Fibroblast of lung (primary cell): Measurements from ENCODE around the gene TTLL11. TPM values are rescaled to one million over a fixed set of nuclear protein-coding genes. Genes with fewer than 3 reads are reported as not detected.

Experiments used
- DNase-seq, 2 donors: peaks; one replicate each; pipeline versions ENCODE4 v3.0.0 to v3.0.0-alpha.2; 2010; ENCODE audit warnings: low read depth in 2 of 2
- H2AFZ ChIP-seq: 2 replicates; pipeline ENCODE4 v1.5.1; 2012; ENCODE audit warnings: low read length, control low read depth, inconsistent platforms
- H3K27ac ChIP-seq: 2 replicates; pipeline ENCODE4 v1.5.1; 2011; ENCODE audit warnings: low read length, control low read depth; ENCODE audit not compliant: insufficient read depth
- H3K27me3 ChIP-seq: 2 replicates; pipeline ENCODE4 v1.5.1; 2011; ENCODE audit warnings: mild to moderate bottlenecking, low read length; ENCODE audit not compliant: control insufficient read depth, insufficient read depth
- H3K36me3 ChIP-seq: 2 replicates; pipeline ENCODE4 v1.5.1; 2011; ENCODE audit warnings: low read length; ENCODE audit not compliant: control insufficient read depth, insufficient read depth
- H3K4me1 ChIP-seq: 2 replicates; pipeline ENCODE4 v1.5.1; 2011; ENCODE audit warnings: low read length; ENCODE audit not compliant: control insufficient read depth, insufficient read depth; ENCODE audit errors: extremely low read depth
- H3K4me2 ChIP-seq: 2 replicates; pipeline ENCODE4 v1.5.1; 2011; ENCODE audit warnings: low read length, control low read depth; ENCODE audit not compliant: insufficient read depth; ENCODE audit errors: extremely low read depth
- H3K4me3 ChIP-seq, 4 experiments: fragments of 200-600 bp in 1 of 4; sonication (generic) in 1 of 4; replicated peaks in 1 of 4; 2 replicates each; pipeline ENCODE4 v1.5.1; 2011 to 2016; ENCODE audit warnings: low read length in 4 of 4, low read depth in 3 of 4, mild to moderate bottlenecking in 3 of 4, control low read depth in 2 of 4, inconsistent platforms in 1 of 4, mixed read lengths in 1 of 4; ENCODE audit not compliant: insufficient read depth in 1 of 4; ENCODE audit errors: control extremely low read depth in 1 of 4
- H3K79me2 ChIP-seq: 2 replicates; pipeline ENCODE4 v1.5.1; 2012; ENCODE audit warnings: mild to moderate bottlenecking, low read length, inconsistent platforms; ENCODE audit not compliant: control insufficient read depth, insufficient read depth
- H3K9ac ChIP-seq: 2 replicates; pipeline ENCODE4 v1.5.1; 2011; ENCODE audit warnings: mild to moderate bottlenecking, low read length, control low read depth; ENCODE audit not compliant: insufficient read depth
- H3K9me3 ChIP-seq: 2 replicates; pipeline ENCODE4 v1.5.1; 2012; ENCODE audit warnings: low read depth, low read length; ENCODE audit not compliant: control insufficient read depth, insufficient read depth
- H4K20me1 ChIP-seq: 2 replicates; pipeline ENCODE4 v1.5.1; 2011; ENCODE audit warnings: low read length; ENCODE audit not compliant: control insufficient read depth, insufficient read depth; ENCODE audit errors: extremely low read depth
- EZH2 ChIP-seq: IDR thresholded peaks from 2 replicates; pipeline ENCODE4 v1.5.1; 2012; ENCODE audit warnings: low read length, control low read depth, mild to moderate bottlenecking; ENCODE audit errors: missing control alignments
- polyA plus RNA-seq, 2 donors: library from polyadenylated mRNA; depleted of rRNA in 1 of 2; stranded (reverse) in 1 of 2; unstranded in 1 of 2; fragments of >200 nt; gene quantifications; 2 replicates each; pipeline ENCODE4 v1.2.1, GENCODE V29; 2011 to 2012; ENCODE audit warnings: missing spikeins in 1 of 2
- total RNA-seq: library from RNA; depleted of rRNA; stranded (reverse); fragments of >200 nt; gene quantifications from 2 replicates; pipeline ENCODE4 v1.2.1, GENCODE V29; 2014
- TF ChIP-seq, protein P1 (sequence below), 2 donors: IDR thresholded peaks in 1 of 2; conservative IDR thresholded peaks in 1 of 2; 1 replicate in 1 of 2; 2 replicates in 1 of 2; pipeline ENCODE4 v1.5.1; 2011 to 2012; ENCODE audit warnings: low read length in 2 of 2, control low read depth in 1 of 2, inconsistent platforms in 1 of 2, low read depth in 1 of 2, mild to moderate bottlenecking in 1 of 2

The TTLL11 gene
- total and polyA plus RNA-seq, 2 donors (not counting 1 experiment from before 2014, with no cell fraction given), result 3.9 to 4.8 TPM

DNA sequence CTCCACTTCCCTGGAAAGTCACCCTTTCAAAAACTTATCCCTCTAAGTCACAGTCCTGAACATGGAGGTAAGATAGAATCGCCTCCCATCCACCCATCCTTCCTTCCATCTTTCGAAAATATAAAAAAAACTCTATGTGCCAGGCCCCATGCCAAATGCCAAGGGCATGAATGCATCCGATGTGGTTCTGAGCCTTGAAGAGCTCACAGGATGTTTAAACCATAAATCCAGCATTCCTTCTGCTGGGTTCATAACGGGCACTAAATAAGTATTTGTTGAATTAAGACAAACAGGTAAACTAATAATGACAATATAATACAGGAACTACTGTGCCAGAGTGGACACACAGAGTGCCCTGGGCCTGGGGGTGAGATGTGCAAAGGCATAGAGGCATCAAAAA is 147.3 kb downstream of the TTLL11 start:
- no peak overlapping the region for H3K27ac ChIP-seq

DNA sequence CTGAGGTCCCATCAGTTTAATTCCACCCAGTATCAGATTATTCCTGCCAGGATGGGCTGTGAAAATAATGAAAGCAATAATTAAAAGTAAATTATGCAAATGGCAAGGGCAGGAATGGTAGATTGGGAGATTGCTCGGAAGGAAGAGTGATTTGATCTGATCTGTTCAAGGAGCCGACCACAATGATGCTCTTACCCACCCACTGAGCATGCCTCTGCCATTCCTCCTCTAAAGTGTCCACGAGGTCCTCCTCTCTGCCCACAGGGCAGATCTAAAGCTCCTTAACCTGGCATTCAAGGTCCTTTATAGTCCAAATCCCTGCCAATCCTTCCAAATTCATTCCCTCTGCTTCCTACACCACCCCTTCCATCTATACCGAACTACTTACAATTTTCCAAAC is 147.8 kb downstream of the TTLL11 start:
- no peak overlapping the region for H3K27ac ChIP-seq
- H3K79me2 ChIP-seq, result no peaks in the 10 kb centered on the region
- H3K4me3 ChIP-seq, result no peak overlapping the region
- no peak overlapping the region for H3K9ac ChIP-seq
- no peaks in the 10 kb centered on the region for H3K27me3 ChIP-seq
- peaks cover 3% of the 10 kb centered on the region for H3K4me1 ChIP-seq
- TF ChIP-seq EZH2, result no peak
- TF ChIP-seq, protein P1, sequence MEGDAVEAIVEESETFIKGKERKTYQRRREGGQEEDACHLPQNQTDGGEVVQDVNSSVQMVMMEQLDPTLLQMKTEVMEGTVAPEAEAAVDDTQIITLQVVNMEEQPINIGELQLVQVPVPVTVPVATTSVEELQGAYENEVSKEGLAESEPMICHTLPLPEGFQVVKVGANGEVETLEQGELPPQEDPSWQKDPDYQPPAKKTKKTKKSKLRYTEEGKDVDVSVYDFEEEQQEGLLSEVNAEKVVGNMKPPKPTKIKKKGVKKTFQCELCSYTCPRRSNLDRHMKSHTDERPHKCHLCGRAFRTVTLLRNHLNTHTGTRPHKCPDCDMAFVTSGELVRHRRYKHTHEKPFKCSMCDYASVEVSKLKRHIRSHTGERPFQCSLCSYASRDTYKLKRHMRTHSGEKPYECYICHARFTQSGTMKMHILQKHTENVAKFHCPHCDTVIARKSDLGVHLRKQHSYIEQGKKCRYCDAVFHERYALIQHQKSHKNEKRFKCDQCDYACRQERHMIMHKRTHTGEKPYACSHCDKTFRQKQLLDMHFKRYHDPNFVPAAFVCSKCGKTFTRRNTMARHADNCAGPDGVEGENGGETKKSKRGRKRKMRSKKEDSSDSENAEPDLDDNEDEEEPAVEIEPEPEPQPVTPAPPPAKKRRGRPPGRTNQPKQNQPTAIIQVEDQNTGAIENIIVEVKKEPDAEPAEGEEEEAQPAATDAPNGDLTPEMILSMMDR (conservative IDR thresholded peaks at IDR 0.05 in 1 of 2, IDR thresholded peaks at IDR 0.05 in 1 of 2; ENCODE audit: low read depth in 1 of 2, low read length in 2 of 2), result no peak
- DNase-seq, result no peak
- H3K36me3 ChIP-seq, result no peaks in the 10 kb centered on the region
- H4K20me1 ChIP-seq, result no peaks in the 10 kb centered on the region
- H3K9me3 ChIP-seq, result no peaks in the 10 kb centered on the region
- H3K4me2 ChIP-seq, result no peak overlapping the region
- no peak overlapping the region for H2AFZ ChIP-seq

More for the DNA sequence above, 147.3 kb downstream of the TTLL11 start:
- H3K4me1 ChIP-seq, result peaks cover 3% of the 10 kb centered on the region
- no peak overlapping the region for H2AFZ ChIP-seq
- H4K20me1 ChIP-seq, result no peaks in the 10 kb centered on the region
- H3K36me3 ChIP-seq, result no peaks in the 10 kb centered on the region
- no peak overlapping the region for H3K9ac ChIP-seq
- DNase-seq, result peak; percentile 20 to 46
- H3K4me2 ChIP-seq, result no peak overlapping the region
- no peak overlapping the region for H3K4me3 ChIP-seq
- H3K27me3 ChIP-seq, result no peaks in the 10 kb centered on the region
- no peaks in the 10 kb centered on the region for H3K9me3 ChIP-seq
- no peaks in the 10 kb centered on the region for H3K79me2 ChIP-seq
- TF ChIP-seq, protein P1 (conservative IDR thresholded peaks at IDR 0.05 in 1 of 2, IDR thresholded peaks at IDR 0.05 in 1 of 2; ENCODE audit: low read depth in 1 of 2, low read length in 2 of 2), result no peak
- TF ChIP-seq EZH2, result no peak

DNA sequence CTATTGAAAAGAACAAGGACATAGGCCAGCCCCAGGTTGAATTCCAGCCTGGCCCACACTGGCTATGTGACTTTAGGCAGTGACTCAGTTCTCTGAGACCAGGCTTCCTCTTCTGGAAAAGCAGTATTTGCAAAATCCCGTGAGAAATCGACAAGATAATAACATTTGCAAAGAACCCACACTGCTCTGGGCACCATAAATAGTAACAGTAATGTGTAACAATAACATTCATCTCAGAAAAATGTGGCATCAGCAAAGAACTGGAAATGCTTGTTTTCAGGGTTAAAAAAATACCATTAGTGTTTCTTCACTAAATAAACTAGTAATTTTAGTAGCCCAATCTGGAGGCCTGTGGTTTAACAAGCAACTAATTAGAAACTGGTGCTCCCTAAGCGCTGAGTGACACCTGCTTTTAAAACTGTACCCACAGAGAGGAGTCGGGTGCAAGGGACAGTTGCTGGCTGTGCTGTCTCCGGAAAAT is 148.4 kb downstream of the TTLL11 start:
- H3K4me3 ChIP-seq, result no peak overlapping the region
- H3K27me3 ChIP-seq, result no peaks in the 10 kb centered on the region
- no peaks in the 10 kb centered on the region for H3K79me2 ChIP-seq
- H3K4me1 ChIP-seq, result peaks cover 3% of the 10 kb centered on the region
- no peak overlapping the region for H3K27ac ChIP-seq
- H2AFZ ChIP-seq, result no peak overlapping the region
- DNase-seq, result peak; percentile 59
- no peaks in the 10 kb centered on the region for H3K36me3 ChIP-seq
- no peak overlapping the region for H3K9ac ChIP-seq
- H3K4me2 ChIP-seq, result no peak overlapping the region
- H4K20me1 ChIP-seq, result no peaks in the 10 kb centered on the region
- TF ChIP-seq EZH2, result no peak
- TF ChIP-seq, protein P1 (conservative IDR thresholded peaks at IDR 0.05 in 1 of 2, IDR thresholded peaks at IDR 0.05 in 1 of 2; ENCODE audit: low read depth in 1 of 2, low read length in 2 of 2), result no peak
- H3K9me3 ChIP-seq, result no peaks in the 10 kb centered on the region
